Upper lobe of left lung (tissue), 6 donors: ENCODE measurements around the gene FBH1. TPM values are rescaled to one million over a fixed set of nuclear protein-coding genes. Genes with fewer than 3 reads are reported as not detected.

Source experiments
- ATAC-seq, 2 donors: fragments of 200-7000 bp; cut with Tn5 transposase; one replicate each; pipeline ENCODE4 v1.9.1; 2022; ENCODE audit warnings: mild to moderate bottlenecking in 2 of 2, moderate library complexity in 2 of 2; ENCODE audit not compliant: low FRiP score in 2 of 2
- DNase-seq, 2 donors: peaks; one replicate each; pipeline ENCODE4 v3.0.0-alpha.2; 2019 to 2020
- H3K27ac ChIP-seq, 4 donors: fragments of 200-600 bp; sonication (generic); one replicate each; pipeline ENCODE4 v1.5.1; 2016 to 2019
- H3K27me3 ChIP-seq, 4 donors: fragments of 200-600 bp; sonication (generic); one replicate each; pipeline ENCODE4 v1.5.1; 2017 to 2019
- H3K36me3 ChIP-seq, 4 donors: fragments of 200-600 bp; sonication (generic); one replicate each; pipeline ENCODE4 v1.5.1; 2016 to 2019
- H3K4me1 ChIP-seq, 4 donors: fragments of 200-600 bp; sonication (generic); one replicate each; pipeline ENCODE4 v1.5.1; 2018 to 2019
- H3K4me3 ChIP-seq, 4 donors: fragments of 200-600 bp; sonication (generic); one replicate each; pipeline ENCODE4 v1.5.1; 2017 to 2019; ENCODE audit warnings: mild to moderate bottlenecking in 2 of 4, moderate library complexity in 1 of 4
- H3K9me3 ChIP-seq, 4 donors: fragments of 200-600 bp; sonication (generic); one replicate each; pipeline ENCODE4 v1.5.1; 2018 to 2019
- EP300 ChIP-seq, 4 donors: sonication (generic); formaldehyde crosslinking; IDR thresholded peaks; one replicate each; pipeline ENCODE4 v1.5.1; 2017; ENCODE audit warnings: antibody characterized with exemption in 4 of 4, control low read depth in 2 of 4
- POLR2A ChIP-seq, 4 donors: fragments of 450-650 bp; IDR thresholded peaks; one replicate each; pipeline ENCODE4 v1.5.1; 2016 to 2017; ENCODE audit warnings: antibody characterized with exemption in 4 of 4, mild to moderate bottlenecking in 2 of 4
- POLR2AphosphoS5 ChIP-seq, 2 donors: sonication (generic); formaldehyde crosslinking; IDR thresholded peaks; one replicate each; pipeline ENCODE4 v1.5.1; 2017; ENCODE audit warnings: antibody characterized with exemption in 2 of 2
- WGBS, 2 donors: methylation state at CpG; one replicate each; pipeline ENCODE4 v1.1.5; 2017 to 2018; 5-methylcytosine and 5-hydroxymethylcytosine counted together
- total RNA-seq, 6 donors: library from RNA; depleted of rRNA in 4 of 6; stranded (reverse); fragments of >200 nt in 4 of 6; gene quantifications; one replicate each; pipeline versions ENCODE4 v1.1.0 to v1.2.1, GENCODE V29; 2016 to 2021
- TF ChIP-seq, protein P1 (sequence below), 6 experiments: fragments of 450-650 bp in 4 of 6; fragments of 200-600 bp in 2 of 6; sonication (generic) in 2 of 6; IDR thresholded peaks; one replicate each; pipeline ENCODE4 v1.5.1; 2016 to 2019; ENCODE audit warnings: antibody characterized with exemption in 6 of 6
- donor health status: DM: no; HTN: no; CAD: no; lungs with moderate emphysema.
- donor health status: DM: no; HTN: yes; CAD: no; lungs with severe emphysema.

FBH1 gene
- total RNA-seq = 100 to 1,000 TPM in 2 of 6 donors, 10 to 100 TPM in 4; 62.4 to 186 (median 77.4) TPM

DNA sequence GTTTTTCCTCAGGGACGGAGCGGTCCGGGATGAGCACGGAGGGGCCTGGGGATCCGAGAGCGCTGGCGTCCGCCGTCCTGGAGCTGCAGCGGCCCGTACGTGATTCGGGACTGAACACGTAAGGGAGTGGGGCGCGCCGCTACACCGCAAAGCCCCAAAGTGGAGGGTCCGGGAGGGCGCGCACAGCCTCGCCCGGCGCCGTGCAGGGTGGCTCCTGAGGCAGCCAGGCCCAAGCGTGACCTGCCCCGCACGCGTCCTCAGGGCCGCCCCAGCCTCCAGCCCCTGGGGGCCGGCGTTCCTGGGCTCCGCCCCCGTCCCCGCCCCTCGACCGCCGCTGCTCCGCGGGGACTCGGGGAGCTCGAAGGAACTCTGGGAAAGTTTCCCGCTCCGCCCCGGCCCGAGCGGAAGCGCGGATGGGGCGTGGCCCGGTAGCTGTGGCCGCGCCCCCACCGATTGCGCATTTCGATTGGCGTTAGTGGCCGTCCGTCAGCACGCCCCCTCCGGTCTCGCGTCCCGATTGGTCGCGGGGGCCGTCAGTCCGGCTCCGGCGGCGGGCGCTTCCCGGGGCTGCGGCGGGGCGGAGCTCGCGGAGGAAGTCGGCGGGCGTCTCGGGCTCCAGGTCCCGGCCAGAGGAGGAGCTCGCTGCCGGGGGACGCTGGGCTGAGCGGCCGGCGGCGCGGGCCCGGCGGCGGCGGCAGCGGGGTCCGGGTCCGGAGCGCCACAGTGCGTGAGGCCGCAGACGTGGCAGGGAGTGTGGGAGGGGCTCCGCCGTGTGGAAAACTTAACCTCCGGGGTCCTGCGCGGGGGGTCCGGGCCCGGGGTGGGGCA, at the start of gene FBH1, which contains the start of gene ANKRD16:
TSS of gene FBH1 (plus strand) at position 620 of the 828 bp plus-strand sequence. CDS start at position 723, 103 bp downstream.
TSS of gene ANKRD16 (minus strand) at position 270 of the 828 bp plus-strand sequence. CDS start 539 bp downstream, outside the sequence.
- WGBS, 2 donors = 0% methylated on average over 42 of the region's 109 CpGs; no CpG with 5 or more reads in 1 of the 2 donors
- Histone ChIP-seq H3K9me3 (no peaks in the 10 kb centered on the region), H3K36me3 (peaks cover 0 to 25% (median 4%) of the 10 kb centered on the region in 4 donors), H3K4me1 (peaks cover 32 to 46% (median 44%) of the 10 kb centered on the region in 4 donors), H3K27me3 (no peaks in the 10 kb centered on the region), H3K27ac (peak within 1 kb of the TSS; percentile 85 to 91 (median 87)), H3K4me3 (peak within 1 kb of the TSS; percentile 77 to 99 (median 96))
- TF ChIP-seq EP300 (IDR thresholded peaks at IDR 0.05) (no peak), POLR2AphosphoS5 (IDR thresholded peaks at IDR 0.05) (peak; percentile 62 to 80), POLR2A (IDR thresholded peaks at IDR 0.05) (peak in 3 of 4 donors; percentile 47 to 89 (median 64))
- TF ChIP-seq, protein P1, sequence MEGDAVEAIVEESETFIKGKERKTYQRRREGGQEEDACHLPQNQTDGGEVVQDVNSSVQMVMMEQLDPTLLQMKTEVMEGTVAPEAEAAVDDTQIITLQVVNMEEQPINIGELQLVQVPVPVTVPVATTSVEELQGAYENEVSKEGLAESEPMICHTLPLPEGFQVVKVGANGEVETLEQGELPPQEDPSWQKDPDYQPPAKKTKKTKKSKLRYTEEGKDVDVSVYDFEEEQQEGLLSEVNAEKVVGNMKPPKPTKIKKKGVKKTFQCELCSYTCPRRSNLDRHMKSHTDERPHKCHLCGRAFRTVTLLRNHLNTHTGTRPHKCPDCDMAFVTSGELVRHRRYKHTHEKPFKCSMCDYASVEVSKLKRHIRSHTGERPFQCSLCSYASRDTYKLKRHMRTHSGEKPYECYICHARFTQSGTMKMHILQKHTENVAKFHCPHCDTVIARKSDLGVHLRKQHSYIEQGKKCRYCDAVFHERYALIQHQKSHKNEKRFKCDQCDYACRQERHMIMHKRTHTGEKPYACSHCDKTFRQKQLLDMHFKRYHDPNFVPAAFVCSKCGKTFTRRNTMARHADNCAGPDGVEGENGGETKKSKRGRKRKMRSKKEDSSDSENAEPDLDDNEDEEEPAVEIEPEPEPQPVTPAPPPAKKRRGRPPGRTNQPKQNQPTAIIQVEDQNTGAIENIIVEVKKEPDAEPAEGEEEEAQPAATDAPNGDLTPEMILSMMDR (IDR thresholded peaks at IDR 0.05) = peak in 2 of 6 experiments; percentile 1 to 46
- ATAC-seq = peak; percentile 98
- peak; percentile 98 to 100 for DNase-seq

DNA sequence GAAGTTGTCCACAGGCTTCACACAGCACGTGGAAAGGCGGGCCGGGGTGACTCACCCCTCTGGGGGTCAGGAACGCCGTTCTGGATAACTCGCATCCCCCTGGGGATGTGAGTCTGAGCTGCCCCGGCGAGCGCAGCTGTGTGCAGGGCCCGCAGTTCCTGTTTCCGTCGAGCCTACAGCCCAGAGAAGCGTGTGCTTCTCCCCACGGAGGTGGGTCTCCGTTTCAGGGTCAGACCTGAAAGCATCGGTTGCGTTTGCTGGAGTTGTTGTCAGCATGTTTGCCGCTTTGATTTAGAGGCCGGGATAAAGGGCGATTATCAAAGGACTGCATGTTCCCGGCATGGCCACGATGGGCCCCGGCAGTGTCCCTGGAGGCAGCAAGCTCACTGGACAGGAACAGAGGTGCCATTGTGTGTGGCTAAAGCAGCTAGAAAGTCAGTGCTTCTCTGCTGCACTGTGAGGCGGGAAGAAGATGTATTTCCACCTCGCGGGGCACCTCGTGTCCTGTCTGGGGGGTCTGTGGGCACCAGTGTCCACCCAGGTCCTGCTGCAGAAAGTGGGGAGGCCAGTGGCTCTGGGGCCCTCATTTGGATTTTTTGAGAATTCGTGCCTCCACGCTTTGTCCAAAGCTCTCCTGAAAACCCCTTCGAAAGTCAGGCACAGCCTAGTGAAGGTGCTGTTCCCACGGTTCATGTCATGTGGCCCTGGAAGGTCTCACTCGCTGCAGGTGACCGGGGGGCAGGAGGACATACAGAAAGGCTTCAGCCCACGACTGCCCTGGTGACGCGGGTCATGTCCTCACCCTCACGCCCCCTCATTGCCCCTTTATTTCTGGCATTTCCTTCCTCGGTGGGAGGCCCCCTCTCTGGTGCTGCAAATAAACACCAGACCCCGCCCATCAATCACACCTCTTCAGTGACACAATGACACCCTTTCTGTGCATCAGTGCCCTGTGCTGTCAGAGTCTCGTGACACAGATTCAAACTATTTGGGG, 49.4 kb upstream of the FBH1 start:
- H3K27ac ChIP-seq = no peak overlapping the region
- DNase-seq (peak in 1 of 2 donors; percentile 68), ATAC-seq (peak; percentile 20 to 50)
- H3K9me3 ChIP-seq = no peaks in the 10 kb centered on the region
- 48 to 51% methylated on average over 18 to 39 of the region's 40 CpGs for WGBS, 2 donors
- no peak overlapping the region for H3K4me3 ChIP-seq
- no peaks in the 10 kb centered on the region for H3K4me1 ChIP-seq
- no peaks in the 10 kb centered on the region for H3K36me3 ChIP-seq
- no peaks in the 10 kb centered on the region for H3K27me3 ChIP-seq
- TF ChIP-seq POLR2A (IDR thresholded peaks at IDR 0.05) (no peak), EP300 (IDR thresholded peaks at IDR 0.05) (no peak), POLR2AphosphoS5 (IDR thresholded peaks at IDR 0.05) (no peak)
- TF ChIP-seq, protein P1 (IDR thresholded peaks at IDR 0.05) = no peak

DNA sequence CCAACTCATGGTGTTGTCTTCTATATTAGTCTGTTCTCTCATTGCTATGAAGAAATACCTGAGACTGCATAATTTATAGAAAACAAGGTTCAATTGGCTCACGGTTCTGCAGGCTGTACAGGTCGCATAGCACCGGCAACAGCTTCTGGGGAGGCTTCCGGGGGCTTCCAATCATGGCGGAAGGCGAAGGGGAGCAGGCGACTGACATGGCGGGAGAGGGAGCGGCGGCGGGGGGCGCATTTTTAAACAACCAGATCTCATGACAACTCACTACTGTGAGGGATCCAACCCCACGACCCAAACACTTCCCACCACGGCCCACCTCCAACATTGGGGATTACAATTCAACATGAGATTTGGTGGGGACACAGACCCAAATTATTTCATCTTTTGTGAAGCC, 48.1 kb upstream of the FBH1 start:
- H3K27me3 ChIP-seq = no peaks in the 10 kb centered on the region
- DNase-seq = no peak
- no peaks in the 10 kb centered on the region for H3K4me1 ChIP-seq
- no peak overlapping the region for H3K4me3 ChIP-seq
- no peak for ATAC-seq
- no peaks in the 10 kb centered on the region for H3K9me3 ChIP-seq
- H3K36me3 ChIP-seq = no peaks in the 10 kb centered on the region
- H3K27ac ChIP-seq = no peak overlapping the region
- TF ChIP-seq EP300 (IDR thresholded peaks at IDR 0.05) (no peak), POLR2A (IDR thresholded peaks at IDR 0.05) (no peak), POLR2AphosphoS5 (IDR thresholded peaks at IDR 0.05) (no peak)
- TF ChIP-seq, protein P1 (IDR thresholded peaks at IDR 0.05) = no peak
- WGBS, 2 donors = 92 to 93% methylated on average over 14 of the region's 14 CpGs

DNA sequence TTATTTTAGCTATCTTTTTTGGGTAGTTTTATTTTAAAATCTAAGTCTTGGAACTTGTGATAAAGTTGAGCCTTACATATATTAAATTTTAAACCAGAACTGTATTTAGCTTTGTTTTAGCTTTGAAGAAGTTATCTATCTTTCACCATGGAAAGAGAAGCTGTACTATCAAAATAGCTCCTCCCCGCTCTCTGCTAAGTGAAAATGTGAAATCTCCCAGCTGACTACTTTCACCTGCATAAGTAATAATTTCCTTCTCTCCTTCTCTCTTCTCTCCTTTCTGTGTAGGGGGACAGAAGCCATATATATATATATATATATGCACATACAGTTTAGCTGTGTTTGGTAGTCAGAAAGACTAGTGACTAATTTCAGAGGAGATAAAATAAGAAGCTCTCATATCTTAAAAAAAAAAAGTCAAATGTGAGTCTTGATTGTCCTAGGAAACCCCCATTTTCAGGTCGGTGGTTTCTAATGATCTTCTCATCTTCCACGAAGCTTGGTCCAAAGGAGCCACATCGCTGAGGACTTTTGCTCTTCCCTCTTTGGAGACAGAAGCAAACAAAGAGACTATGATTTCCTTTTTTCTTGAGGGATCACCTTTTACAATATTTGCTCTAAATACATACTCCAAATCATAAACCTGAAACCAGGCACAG, 46.2 kb upstream of the FBH1 start:
- no peak for DNase-seq
- no peaks in the 10 kb centered on the region for H3K4me1 ChIP-seq
- no peaks in the 10 kb centered on the region for H3K9me3 ChIP-seq
- no peak overlapping the region for H3K4me3 ChIP-seq
- WGBS, 2 donors = 74 to 87% methylated on average over 4 of the region's 4 CpGs
- no peak for ATAC-seq
- TF ChIP-seq, protein P1 (IDR thresholded peaks at IDR 0.05) = no peak
- TF ChIP-seq EP300 (IDR thresholded peaks at IDR 0.05) (no peak), POLR2AphosphoS5 (IDR thresholded peaks at IDR 0.05) (no peak), POLR2A (IDR thresholded peaks at IDR 0.05) (no peak)
- H3K27me3 ChIP-seq = no peaks in the 10 kb centered on the region
- no peak overlapping the region for H3K27ac ChIP-seq
- H3K36me3 ChIP-seq = no peaks in the 10 kb centered on the region
